ENCODE measurements around the gene NLRP10.

The NLRP10 gene

DNA sequence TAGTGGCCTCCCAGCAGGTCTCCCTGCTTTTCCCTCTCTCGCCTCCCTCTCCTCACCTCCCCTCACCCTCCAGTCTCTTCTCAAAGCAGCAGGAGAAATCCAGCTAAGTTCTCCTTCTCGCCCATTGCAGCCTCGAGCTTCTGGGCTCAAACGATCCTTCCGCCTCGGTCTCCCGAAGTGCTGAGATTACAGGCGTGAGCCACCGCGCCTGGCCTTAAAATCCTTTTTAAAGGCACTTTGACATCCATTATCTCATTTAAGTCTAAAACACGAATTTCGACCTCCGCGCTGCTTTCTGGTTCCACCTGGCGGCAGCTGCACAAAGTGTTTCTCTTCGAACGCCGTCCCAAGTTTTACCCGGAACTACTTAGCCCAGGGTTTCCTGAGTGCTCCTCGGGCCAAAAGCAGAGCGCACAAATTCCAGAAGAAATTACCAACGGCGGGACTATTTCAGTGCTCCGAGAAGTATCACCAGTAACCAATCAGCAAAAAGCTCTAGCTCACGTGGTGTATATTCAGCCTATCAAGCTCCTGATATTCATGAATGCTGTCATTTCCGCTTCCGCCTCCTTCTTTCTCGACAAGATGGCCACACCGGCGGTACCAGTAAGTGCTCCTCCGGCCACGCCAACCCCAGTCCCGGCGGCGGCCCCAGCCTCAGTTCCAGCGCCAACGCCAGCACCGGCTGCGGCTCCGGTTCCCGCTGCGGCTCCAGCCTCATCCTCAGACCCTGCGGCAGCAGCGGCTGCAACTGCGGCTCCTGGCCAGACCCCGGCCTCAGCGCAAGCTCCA is 21.7 kb upstream of the NLRP10 start, which contains the start of gene EIF3F (continued):
- TF ChIP-seq ZNF391 (tag by site-specific recombination; IDR thresholded peaks at IDR 0.05; ENCODE audit: borderline replicate concordance, low read depth) (peak; percentile 89), ZNF146 (tag by site-specific recombination; IDR thresholded peaks at IDR 0.05) (no peak), ZBTB7A (tag by site-specific recombination; IDR thresholded peaks at IDR 0.05; ENCODE audit: low read depth) (no peak), YY2 (tag by site-specific recombination; IDR thresholded peaks at IDR 0.05) (peak; percentile 85), ZBTB17 (tag by site-specific recombination; IDR thresholded peaks at IDR 0.05) (peak; percentile 77), ZNF24 (tag by site-specific recombination; IDR thresholded peaks at IDR 0.05) (peak; percentile 63; the same call in 1 of the 2 replicates), ZBTB8A (tag by site-specific recombination; IDR thresholded peaks at IDR 0.05) (peak; percentile 83), SP2 (tag by site-specific recombination; IDR thresholded peaks at IDR 0.05) (peak; percentile 91), ZNF555 (tag by site-specific recombination; conservative IDR thresholded peaks at IDR 0.05) (no peak), IKZF3 (tag by site-specific recombination; IDR thresholded peaks at IDR 0.05) (peak; percentile 92), ZNF585B (tag by site-specific recombination; IDR thresholded peaks at IDR 0.05) (no peak), ZNF664 (tag by site-specific recombination; IDR thresholded peaks at IDR 0.05) (peak; percentile 100), KLF8 (tag by site-specific recombination; IDR thresholded peaks at IDR 0.05) (peak; percentile 89), BCL11B (tag by site-specific recombination; IDR thresholded peaks at IDR 0.05; ENCODE audit: low read depth) (no peak), HOXC10 (CRISPR knock-in tag; IDR thresholded peaks at IDR 0.05) (no peak), ZNF514 (tag by site-specific recombination; IDR thresholded peaks at IDR 0.05) (no peak), SETDB1 (IDR thresholded peaks at IDR 0.05; ENCODE audit: insufficient read length, low read length) (peak; percentile 45), ZNF629 (tag by site-specific recombination; IDR thresholded peaks at IDR 0.05) (peak; percentile 79), SCRT2 (tag by site-specific recombination; IDR thresholded peaks at IDR 0.05) (no peak), RBAK (tag by site-specific recombination; IDR thresholded peaks at IDR 0.05) (no peak), ZNF16 (tag by site-specific recombination; IDR thresholded peaks at IDR 0.05; ENCODE audit: low read depth) (no peak), ZNF76 (tag by site-specific recombination; IDR thresholded peaks at IDR 0.05; ENCODE audit: borderline replicate concordance, low read depth) (peak; percentile 75), ZNF747 (tag by site-specific recombination; IDR thresholded peaks at IDR 0.05) (no peak)
- TF ChIP-seq, protein P1, sequence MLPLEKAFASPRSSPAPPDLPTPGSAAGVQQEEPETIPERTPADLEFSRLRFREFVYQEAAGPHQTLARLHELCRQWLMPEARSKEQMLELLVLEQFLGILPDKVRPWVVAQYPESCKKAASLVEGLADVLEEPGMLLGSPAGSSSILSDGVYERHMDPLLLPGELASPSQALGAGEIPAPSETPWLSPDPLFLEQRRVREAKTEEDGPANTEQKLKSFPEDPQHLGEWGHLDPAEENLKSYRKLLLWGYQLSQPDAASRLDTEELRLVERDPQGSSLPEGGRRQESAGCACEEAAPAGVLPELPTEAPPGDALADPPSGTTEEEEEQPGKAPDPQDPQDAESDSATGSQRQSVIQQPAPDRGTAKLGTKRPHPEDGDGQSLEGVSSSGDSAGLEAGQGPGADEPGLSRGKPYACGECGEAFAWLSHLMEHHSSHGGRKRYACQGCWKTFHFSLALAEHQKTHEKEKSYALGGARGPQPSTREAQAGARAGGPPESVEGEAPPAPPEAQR (tag by site-specific recombination; IDR thresholded peaks at IDR 0.05), result 0 out of 2 replicates have a peak, but pooled peaks have one; percentile 48
- TF ChIP-seq, protein P2, sequence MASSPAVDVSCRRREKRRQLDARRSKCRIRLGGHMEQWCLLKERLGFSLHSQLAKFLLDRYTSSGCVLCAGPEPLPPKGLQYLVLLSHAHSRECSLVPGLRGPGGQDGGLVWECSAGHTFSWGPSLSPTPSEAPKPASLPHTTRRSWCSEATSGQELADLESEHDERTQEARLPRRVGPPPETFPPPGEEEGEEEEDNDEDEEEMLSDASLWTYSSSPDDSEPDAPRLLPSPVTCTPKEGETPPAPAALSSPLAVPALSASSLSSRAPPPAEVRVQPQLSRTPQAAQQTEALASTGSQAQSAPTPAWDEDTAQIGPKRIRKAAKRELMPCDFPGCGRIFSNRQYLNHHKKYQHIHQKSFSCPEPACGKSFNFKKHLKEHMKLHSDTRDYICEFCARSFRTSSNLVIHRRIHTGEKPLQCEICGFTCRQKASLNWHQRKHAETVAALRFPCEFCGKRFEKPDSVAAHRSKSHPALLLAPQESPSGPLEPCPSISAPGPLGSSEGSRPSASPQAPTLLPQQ (tag by site-specific recombination; IDR thresholded peaks at IDR 0.05), result peak; percentile 80
- TF ChIP-seq, protein P3, sequence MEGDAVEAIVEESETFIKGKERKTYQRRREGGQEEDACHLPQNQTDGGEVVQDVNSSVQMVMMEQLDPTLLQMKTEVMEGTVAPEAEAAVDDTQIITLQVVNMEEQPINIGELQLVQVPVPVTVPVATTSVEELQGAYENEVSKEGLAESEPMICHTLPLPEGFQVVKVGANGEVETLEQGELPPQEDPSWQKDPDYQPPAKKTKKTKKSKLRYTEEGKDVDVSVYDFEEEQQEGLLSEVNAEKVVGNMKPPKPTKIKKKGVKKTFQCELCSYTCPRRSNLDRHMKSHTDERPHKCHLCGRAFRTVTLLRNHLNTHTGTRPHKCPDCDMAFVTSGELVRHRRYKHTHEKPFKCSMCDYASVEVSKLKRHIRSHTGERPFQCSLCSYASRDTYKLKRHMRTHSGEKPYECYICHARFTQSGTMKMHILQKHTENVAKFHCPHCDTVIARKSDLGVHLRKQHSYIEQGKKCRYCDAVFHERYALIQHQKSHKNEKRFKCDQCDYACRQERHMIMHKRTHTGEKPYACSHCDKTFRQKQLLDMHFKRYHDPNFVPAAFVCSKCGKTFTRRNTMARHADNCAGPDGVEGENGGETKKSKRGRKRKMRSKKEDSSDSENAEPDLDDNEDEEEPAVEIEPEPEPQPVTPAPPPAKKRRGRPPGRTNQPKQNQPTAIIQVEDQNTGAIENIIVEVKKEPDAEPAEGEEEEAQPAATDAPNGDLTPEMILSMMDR (tag by site-specific recombination; IDR thresholded peaks at IDR 0.05), result peak; percentile 78
- TF ChIP-seq, protein P4, sequence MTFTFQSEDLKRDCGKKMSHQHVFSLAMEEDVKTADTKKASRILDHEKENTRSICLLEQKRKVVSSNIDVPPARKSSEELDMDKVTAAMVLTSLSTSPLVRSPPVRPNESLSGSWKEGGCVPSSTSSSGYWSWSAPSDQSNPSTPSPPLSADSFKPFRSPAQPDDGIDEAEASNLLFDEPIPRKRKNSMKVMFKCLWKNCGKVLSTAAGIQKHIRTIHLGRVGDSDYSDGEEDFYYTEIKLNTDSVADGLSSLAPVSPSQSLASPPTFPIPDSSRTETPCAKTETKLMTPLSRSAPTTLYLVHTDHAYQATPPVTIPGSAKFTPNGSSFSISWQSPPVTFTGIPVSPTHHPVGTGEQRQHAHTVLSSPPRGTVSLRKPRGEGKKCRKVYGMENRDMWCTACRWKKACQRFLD (tag by site-specific recombination; IDR thresholded peaks at IDR 0.05), result no peak
- TF ChIP-seq, protein P5, sequence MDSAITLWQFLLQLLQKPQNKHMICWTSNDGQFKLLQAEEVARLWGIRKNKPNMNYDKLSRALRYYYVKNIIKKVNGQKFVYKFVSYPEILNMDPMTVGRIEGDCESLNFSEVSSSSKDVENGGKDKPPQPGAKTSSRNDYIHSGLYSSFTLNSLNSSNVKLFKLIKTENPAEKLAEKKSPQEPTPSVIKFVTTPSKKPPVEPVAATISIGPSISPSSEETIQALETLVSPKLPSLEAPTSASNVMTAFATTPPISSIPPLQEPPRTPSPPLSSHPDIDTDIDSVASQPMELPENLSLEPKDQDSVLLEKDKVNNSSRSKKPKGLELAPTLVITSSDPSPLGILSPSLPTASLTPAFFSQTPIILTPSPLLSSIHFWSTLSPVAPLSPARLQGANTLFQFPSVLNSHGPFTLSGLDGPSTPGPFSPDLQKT (IDR thresholded peaks at IDR 0.05; ENCODE audit: borderline replicate concordance, low read depth, low read length), result peak; percentile 47; the same call in 1 of the 2 replicates
- TF ChIP-seq, protein P6, sequence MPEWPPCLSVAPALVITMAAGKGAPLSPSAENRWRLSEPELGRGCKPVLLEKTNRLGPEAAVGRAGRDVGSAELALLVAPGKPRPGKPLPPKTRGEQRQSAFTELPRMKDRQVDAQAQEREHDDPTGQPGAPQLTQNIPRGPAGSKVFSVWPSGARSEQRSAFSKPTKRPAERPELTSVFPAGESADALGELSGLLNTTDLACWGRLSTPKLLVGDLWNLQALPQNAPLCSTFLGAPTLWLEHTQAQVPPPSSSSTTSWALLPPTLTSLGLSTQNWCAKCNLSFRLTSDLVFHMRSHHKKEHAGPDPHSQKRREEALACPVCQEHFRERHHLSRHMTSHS (tag by site-specific recombination; IDR thresholded peaks at IDR 0.05), result no peak

Data from HEK293 (cell line).